IPS-18a (cell line): ENCODE data around the gene PXDC1.
"Not testable (repeated sequence)": the region's sequence is repeated elsewhere in the genome, so short reads cannot be mapped to it uniquely, and the experiment has no call there.

ENCODE experiments used
- H3K27ac ChIP-seq: one replicate; pipeline ENCODE4 v1.5.1; 2013; ENCODE audit warnings: low read length
- H3K27me3 ChIP-seq: one replicate; pipeline ENCODE4 v1.6.1; 2013; ENCODE audit warnings: mild to moderate bottlenecking, low read length; ENCODE audit not compliant: control insufficient read depth, insufficient read depth
- H3K36me3 ChIP-seq: one replicate; pipeline ENCODE4 v1.6.1; 2013; ENCODE audit warnings: low read depth, low read length; ENCODE audit not compliant: control insufficient read depth
- H3K4me1 ChIP-seq: one replicate; pipeline ENCODE4 v1.6.1; 2013; ENCODE audit warnings: low read depth, low read length; ENCODE audit not compliant: control insufficient read depth
- H3K4me3 ChIP-seq: one replicate; pipeline ENCODE4 v1.5.1; 2013; ENCODE audit warnings: low read length
- H3K9ac ChIP-seq: one replicate; pipeline ENCODE4 v1.6.1; 2013; ENCODE audit warnings: mild to moderate bottlenecking, low read length, moderate library complexity
- H3K9me3 ChIP-seq: one replicate; pipeline ENCODE4 v1.6.1; 2013; ENCODE audit warnings: low read depth, low read length; ENCODE audit not compliant: control insufficient read depth

The PXDC1 gene

GRCh38 chr6:3720770-3721169 is 30.7 kb downstream of the PXDC1 start:
- not testable (repeated sequence) for H3K9ac ChIP-seq, H3K36me3 ChIP-seq, H3K27ac ChIP-seq, H3K27me3 ChIP-seq, H3K4me3 ChIP-seq, H3K9me3 ChIP-seq, H3K4me1 ChIP-seq

GRCh38 chr6:3719462-3720308 is 31.8 kb downstream of the PXDC1 start:
- Histone ChIP-seq H3K36me3 (no peaks in the 10 kb centered on the region), H3K9me3 (no peaks in the 10 kb centered on the region), H3K27ac (no peak overlapping the region), H3K4me3 (no peak overlapping the region), H3K9ac (no peak overlapping the region), H3K27me3 (no peaks in the 10 kb centered on the region), H3K4me1 (peaks cover 9% of the 10 kb centered on the region)

- no peaks in the 10 kb centered on the region for H3K36me3 ChIP-seq
- H3K9ac ChIP-seq, result no peak overlapping the region
- H3K4me1 ChIP-seq, result peaks cover 9% of the 10 kb centered on the region
- no peak overlapping the region for H3K4me3 ChIP-seq
- no peaks in the 10 kb centered on the region for H3K9me3 ChIP-seq
- H3K27ac ChIP-seq, result no peak overlapping the region
- no peaks in the 10 kb centered on the region for H3K27me3 ChIP-seq
These were observed 33.1 kb downstream of the PXDC1 start for GRCh38 chr6:3718407-3718806.

- Histone ChIP-seq H3K9me3 (no peaks in the 10 kb centered on the region), H3K9ac (no peak overlapping the region), H3K4me1 (no peaks in the 10 kb centered on the region), H3K4me3 (no peak overlapping the region), H3K27me3 (no peaks in the 10 kb centered on the region), H3K27ac (no peak overlapping the region), H3K36me3 (no peaks in the 10 kb centered on the region)
These were observed 36.2 kb downstream of the PXDC1 start for GRCh38 chr6:3715285-3715684.

- no peaks in the 10 kb centered on the region for H3K27me3 ChIP-seq
- H3K36me3 ChIP-seq, result no peaks in the 10 kb centered on the region
- H3K4me1 ChIP-seq, result no peaks in the 10 kb centered on the region
- H3K27ac ChIP-seq, result no peak overlapping the region
- H3K9me3 ChIP-seq, result no peaks in the 10 kb centered on the region
- H3K4me3 ChIP-seq, result no peak overlapping the region
- H3K9ac ChIP-seq, result no peak overlapping the region
These were observed 36.7 kb downstream of the PXDC1 start for GRCh38 chr6:3714768-3715167.

- Histone ChIP-seq H3K9ac (no peak overlapping the region), H3K27me3 (no peaks in the 10 kb centered on the region), H3K36me3 (no peaks in the 10 kb centered on the region), H3K4me3 (no peak overlapping the region), H3K9me3 (no peaks in the 10 kb centered on the region), H3K4me1 (no peaks in the 10 kb centered on the region), H3K27ac (no peak overlapping the region)
These were observed 37.4 kb downstream of the PXDC1 start for GRCh38 chr6:3714111-3714510.

GRCh38 chr6:3712827-3713665 is 38.5 kb downstream of the PXDC1 start:
- no peak overlapping the region for H3K27ac ChIP-seq
- H3K4me3 ChIP-seq, result no peak overlapping the region
- H3K9me3 ChIP-seq, result no peaks in the 10 kb centered on the region
- H3K4me1 ChIP-seq, result no peaks in the 10 kb centered on the region
- H3K9ac ChIP-seq, result no peak overlapping the region
- H3K36me3 ChIP-seq, result no peaks in the 10 kb centered on the region
- no peaks in the 10 kb centered on the region for H3K27me3 ChIP-seq

- Histone ChIP-seq H3K36me3 (no peaks in the 10 kb centered on the region), H3K27ac (no peak overlapping the region)
These were observed 39.7 kb downstream of the PXDC1 start for GRCh38 chr6:3711776-3712175.

GRCh38 chr6:3710403-3710802 is 41.1 kb downstream of the PXDC1 start:
- Histone ChIP-seq H3K27ac (no peak overlapping the region), H3K27me3 (no peaks in the 10 kb centered on the region), H3K36me3 (no peaks in the 10 kb centered on the region), H3K9me3 (peaks cover 3% of the 10 kb centered on the region), H3K4me3 (no peak overlapping the region), H3K9ac (no peak overlapping the region), H3K4me1 (no peaks in the 10 kb centered on the region)

More at GRCh38 chr6:3711776-3712175, 39.7 kb downstream of the PXDC1 start:
- Histone ChIP-seq H3K4me3 (no peak overlapping the region), H3K4me1 (no peaks in the 10 kb centered on the region), H3K9me3 (peaks cover 2% of the 10 kb centered on the region), H3K27me3 (no peaks in the 10 kb centered on the region), H3K9ac (no peak overlapping the region)

- Histone ChIP-seq H3K36me3 (no peaks in the 10 kb centered on the region), H3K9ac (no peak overlapping the region), H3K4me1 (no peaks in the 10 kb centered on the region), H3K27ac (no peak overlapping the region), H3K9me3 (peaks cover 3% of the 10 kb centered on the region), H3K4me3 (no peak overlapping the region), H3K27me3 (no peaks in the 10 kb centered on the region)
These were observed 43.0 kb downstream of the PXDC1 start for GRCh38 chr6:3708540-3708939.

GRCh38 chr6:3707751-3708412 is 43.6 kb downstream of the PXDC1 start:
- Histone ChIP-seq H3K27me3 (no peaks in the 10 kb centered on the region), H3K9ac (no peak overlapping the region), H3K4me1 (no peaks in the 10 kb centered on the region), H3K4me3 (no peak overlapping the region), H3K27ac (no peak overlapping the region), H3K9me3 (peaks cover 3% of the 10 kb centered on the region), H3K36me3 (no peaks in the 10 kb centered on the region)
